Measurements from ENCODE around the gene TFEB.

TFEB gene

GRCh38 chr6:41687501-41688175 is 47.8 kb downstream of the TFEB start:
- no peak for DNase-seq

- DNase-seq, result no peak
These were observed 49.6 kb downstream of the TFEB start for GRCh38 chr6:41685641-41686380.

GRCh38 chr6:41684311-41685180 is 50.9 kb downstream of the TFEB start:
- DNase-seq, result no peak

- DNase-seq, result peak; percentile 9
These were observed 51.7 kb downstream of the TFEB start for GRCh38 chr6:41683523-41684310.

GRCh38 chr6:41683273-41683522 is 52.2 kb downstream of the TFEB start:
- no peak for DNase-seq

- DNase-seq, result no peak
These were observed 52.7 kb downstream of the TFEB start for GRCh38 chr6:41682497-41683272.

- DNase-seq, result peak; percentile 35
These were observed 53.3 kb downstream of the TFEB start for GRCh38 chr6:41682056-41682477.

- DNase-seq, result no peak
These were observed 55.0 kb downstream of the TFEB start for GRCh38 chr6:41680182-41680965.

- no peak for DNase-seq
These were observed 55.7 kb downstream of the TFEB start for GRCh38 chr6:41679696-41680095.

- no peak for DNase-seq
These were observed 56.8 kb downstream of the TFEB start for GRCh38 chr6:41678511-41679084.

- no peak for DNase-seq
These were observed 58.1 kb downstream of the TFEB start for GRCh38 chr6:41677124-41677921.

- DNase-seq, result no peak
These were observed 59.0 kb downstream of the TFEB start for GRCh38 chr6:41676431-41676830.

- DNase-seq, result no peak
These were observed 59.4 kb downstream of the TFEB start for GRCh38 chr6:41675992-41676391.

GRCh38 chr6:41675176-41675775 is 60.1 kb downstream of the TFEB start:
- DNase-seq, result no peak

GRCh38 chr6:41674231-41675000 is 61.0 kb downstream of the TFEB start:
- DNase-seq, result no peak

- no peak for DNase-seq
These were observed 61.8 kb downstream of the TFEB start for GRCh38 chr6:41673704-41674000.

- DNase-seq, result no peak
These were observed 62.3 kb downstream of the TFEB start for GRCh38 chr6:41672816-41673703.

- no peak for DNase-seq
These were observed 63.4 kb downstream of the TFEB start for GRCh38 chr6:41672016-41672415.

All from GOT3 (cell line).